H1 (cell line): Measurements from ENCODE around the gene STAC2. TPM values are rescaled to one million over a fixed set of nuclear protein-coding genes. Genes with fewer than 3 reads are reported as not detected.

Experiments
- CTCF ChIA-PET: fragments of 300-600 bp; sonication (Branson Sonifier 250); formaldehyde crosslinking; loops from one replicate; lab custom pipeline; 2021; ENCODE audit not compliant: partially characterized antibody; lab: Charles Lee
- POLR2A ChIA-PET: fragments of 300-600 bp; sonication (Branson Sonifier 250); formaldehyde crosslinking; loops from one replicate; lab custom pipeline; 2021; ENCODE audit warnings: inconsistent platforms; ENCODE audit not compliant: partially characterized antibody; lab: Charles Lee
- DNase-seq, 2 experiments: peaks; one replicate each; pipeline versions ENCODE4 v3.0.0 to v3.0.0-alpha.2; 2010 to 2022; ENCODE audit warnings: low spot score in 2 of 2, low read depth in 1 of 2, mixed read lengths in 1 of 2
- FAIRE-seq: peaks from 2 replicates; lab custom pipeline; 2011; peaks lifted over from hg19 to GRCh38; lab: Jason Lieb, UNC
- H2AFZ ChIP-seq: 2 replicates; pipeline ENCODE4 v1.8.1; 2012; ENCODE audit warnings: low read length, inconsistent platforms
- H2AK5ac ChIP-seq: 2 replicates; pipeline ENCODE4 v1.6.1; 2013; ENCODE audit warnings: low read depth, low read length
- H2BK120ac ChIP-seq: replicated peaks from 2 replicates; pipeline ENCODE3; 2013; ENCODE audit warnings: low read depth, low read length, inconsistent platforms
- H2BK12ac ChIP-seq: 2 replicates; pipeline ENCODE4 v1.6.1; 2013; ENCODE audit warnings: low read depth, low read length
- H2BK15ac ChIP-seq: 2 replicates; pipeline ENCODE4 v1.6.1; 2013; ENCODE audit warnings: low read length
- H2BK20ac ChIP-seq: 2 replicates; pipeline ENCODE4 v1.6.1; 2013; ENCODE audit warnings: low read length
- H2BK5ac ChIP-seq: 2 replicates; pipeline ENCODE4 v1.6.1; 2013; ENCODE audit warnings: low read depth, low read length
- H3K14ac ChIP-seq: 2 replicates; pipeline ENCODE4 v1.6.1; 2013; ENCODE audit warnings: inconsistent platforms; ENCODE audit not compliant: insufficient read length
- H3K18ac ChIP-seq: 2 replicates; pipeline ENCODE4 v1.6.1; 2013; ENCODE audit warnings: low read length; ENCODE audit errors: extremely low read depth
- H3K23ac ChIP-seq: 2 replicates; pipeline ENCODE4 v1.6.1; 2013; ENCODE audit warnings: inconsistent platforms; ENCODE audit not compliant: insufficient read length
- H3K23me2 ChIP-seq: 2 replicates; pipeline ENCODE4 v1.6.1; 2013; ENCODE audit warnings: low read depth, low read length
- H3K27ac ChIP-seq: 2 replicates; pipeline ENCODE4 v1.6.1; 2011; ENCODE audit warnings: low read depth, low read length, inconsistent platforms
- H3K27me3 ChIP-seq, 4 experiments: replicated peaks in 1 of 4; 1 replicate in 1 of 4; 2 replicates in 3 of 4; pipeline versions ENCODE4 v1.6.1 to v1.8.1; 2011 to 2013; ENCODE audit warnings: low read length in 3 of 4, mild to moderate bottlenecking in 3 of 4, inconsistent platforms in 2 of 4, mixed read lengths in 2 of 4, moderate library complexity in 1 of 4; ENCODE audit not compliant: control insufficient read depth in 3 of 4, insufficient read depth in 3 of 4; ENCODE audit errors: extremely low read depth in 1 of 4
- H3K36me3 ChIP-seq, 4 experiments: 2 replicates each; pipeline versions ENCODE4 v1.6.1 to v1.8.1; 2011 to 2013; ENCODE audit warnings: mild to moderate bottlenecking in 4 of 4, low read length in 3 of 4, moderate library complexity in 2 of 4, control low read depth in 1 of 4, inconsistent platforms in 1 of 4; ENCODE audit not compliant: insufficient read depth in 4 of 4, control insufficient read depth in 2 of 4
- H3K4ac ChIP-seq: replicated peaks from 2 replicates; pipeline ENCODE3; 2013; ENCODE audit warnings: low read length, low read depth, mixed read lengths, inconsistent platforms; ENCODE audit not compliant: insufficient read length
- H3K4me1 ChIP-seq, 4 experiments: replicated peaks in 1 of 4; 1 replicate in 1 of 4; 2 replicates in 3 of 4; pipeline versions ENCODE4 v1.6.1 to v1.8.1; 2011 to 2013; ENCODE audit warnings: low read length in 3 of 4, inconsistent platforms in 2 of 4, mixed read lengths in 1 of 4; ENCODE audit not compliant: insufficient read depth in 4 of 4, control insufficient read depth in 3 of 4
- H3K4me2 ChIP-seq, 2 experiments: 2 replicates each; pipeline versions ENCODE4 v1.6.1 to v1.8.1; 2011 to 2013; ENCODE audit warnings: low read depth in 2 of 2, low read length in 2 of 2, control low read depth in 1 of 2, inconsistent platforms in 1 of 2, mild to moderate bottlenecking in 1 of 2; ENCODE audit not compliant: insufficient read depth in 1 of 2
- H3K4me3 ChIP-seq, 4 experiments: fragments of 200-600, 300-600 bp in 1 of 4; sonication (generic), shearing (Covaris generic), sonication (Bioruptor Twin) in 1 of 4; 2 replicates each; pipeline versions ENCODE4 v1.5.1 to v1.8.1; 2011 to 2016; ENCODE audit warnings: low read length in 4 of 4, low read depth in 3 of 4, control low read depth in 2 of 4, inconsistent platforms in 2 of 4, mild to moderate bottlenecking in 2 of 4, mixed read lengths in 1 of 4, moderate library complexity in 1 of 4; ENCODE audit not compliant: insufficient read depth in 2 of 4; ENCODE audit errors: extremely low read depth in 1 of 4
- H3K56ac ChIP-seq: replicated peaks from 2 replicates; pipeline ENCODE3; 2013; ENCODE audit warnings: low read depth, mild to moderate bottlenecking, mixed read lengths, low read length, inconsistent platforms; ENCODE audit not compliant: insufficient read length
- H3K79me1 ChIP-seq: 2 replicates; pipeline ENCODE4 v1.6.1; 2013; ENCODE audit warnings: low read depth, low read length, control low read depth
- H3K79me2 ChIP-seq, 2 experiments: 2 replicates each; pipeline versions ENCODE4 v1.6.1 to v1.8.1; 2012 to 2013; ENCODE audit warnings: low read length in 2 of 2, mild to moderate bottlenecking in 2 of 2, inconsistent platforms in 1 of 2; ENCODE audit not compliant: insufficient read depth in 2 of 2, control insufficient read depth in 1 of 2
- H3K9ac ChIP-seq, 4 experiments: replicated peaks in 1 of 4; 1 replicate in 1 of 4; 2 replicates in 3 of 4; pipeline versions ENCODE4 v1.6.1 to v1.8.1; 2011 to 2013; ENCODE audit warnings: low read depth in 3 of 4, low read length in 3 of 4, control low read depth in 2 of 4, mild to moderate bottlenecking in 2 of 4, moderate library complexity in 2 of 4, inconsistent platforms in 1 of 4; ENCODE audit errors: extremely low read depth in 1 of 4
- H3K9me3 ChIP-seq, 2 experiments: 2 replicates each; pipeline versions ENCODE4 v1.6.1 to v1.8.1; 2012 to 2013; ENCODE audit warnings: mild to moderate bottlenecking in 2 of 2, moderate library complexity in 2 of 2, control low read depth in 1 of 2, inconsistent platforms in 1 of 2, low read depth in 1 of 2, low read length in 1 of 2, mixed read lengths in 1 of 2; ENCODE audit not compliant: insufficient read depth in 2 of 2
- H4K20me1 ChIP-seq, 2 experiments: replicated peaks in 1 of 2; 2 replicates each; pipeline versions ENCODE3 to v1.8.1; 2011 to 2013; ENCODE audit warnings: inconsistent platforms in 2 of 2, low read length in 2 of 2, mild to moderate bottlenecking in 1 of 2; ENCODE audit not compliant: insufficient read depth in 2 of 2, control insufficient read depth in 1 of 2
- H4K5ac ChIP-seq: 2 replicates; pipeline ENCODE4 v1.6.1; 2013; ENCODE audit warnings: low read length, low read depth, mixed read lengths, inconsistent platforms; ENCODE audit not compliant: insufficient read length
- H4K8ac ChIP-seq: 2 replicates; pipeline ENCODE4 v1.8.0; 2013; ENCODE audit warnings: mild to moderate bottlenecking, moderate library complexity, low read length, inconsistent platforms; ENCODE audit not compliant: insufficient read depth; ENCODE audit errors: extremely low read depth
- H4K91ac ChIP-seq: replicated peaks from 2 replicates; pipeline ENCODE3; 2013; ENCODE audit warnings: low read length, mixed read lengths, inconsistent platforms; ENCODE audit not compliant: insufficient read length
- ASH2L ChIP-seq: fragments of 200-600, 300-600 bp; sonication (generic); IDR thresholded peaks from one replicate; pipeline ENCODE4 v1.7.1; 2017; ENCODE audit warnings: low read length
- BCL11A ChIP-seq, 2 experiments: IDR thresholded peaks; one replicate each; pipeline ENCODE4 v1.6.1; 2011; ENCODE audit warnings: low read depth in 2 of 2, low read length in 2 of 2, mild to moderate bottlenecking in 2 of 2
- BRCA1 ChIP-seq: IDR thresholded peaks from 2 replicates; pipeline ENCODE4 v1.6.1; 2012; ENCODE audit warnings: low read depth, low read length, improper control_type of control experiment
- CHD1 ChIP-seq: IDR thresholded peaks from 2 replicates; pipeline ENCODE4 v1.6.1; 2012; ENCODE audit warnings: low read depth, low read length, improper control_type of control experiment
- E2F6 ChIP-seq: IDR thresholded peaks from 2 replicates; pipeline ENCODE4 v1.6.1; 2012; ENCODE audit warnings: inconsistent platforms
- EGR1 ChIP-seq: IDR thresholded peaks from 2 replicates; pipeline ENCODE4 v1.6.1; 2011; ENCODE audit warnings: low read depth, low read length, borderline replicate concordance
- HDAC6 ChIP-seq: IDR thresholded peaks from one replicate; pipeline ENCODE4 v1.7.1; 2012; ENCODE audit warnings: low read depth, mild to moderate bottlenecking, inconsistent platforms, low read length, moderate library complexity
- KDM4A ChIP-seq: IDR thresholded peaks from one replicate; pipeline ENCODE4 v1.7.1; 2012; ENCODE audit warnings: low read depth, mild to moderate bottlenecking, moderate library complexity, low read length, inconsistent platforms; ENCODE audit not compliant: severe bottlenecking
- NANOG ChIP-seq: IDR thresholded peaks from 2 replicates; pipeline ENCODE4 v1.6.1; 2011; ENCODE audit warnings: low read length, low read depth, mild to moderate bottlenecking, inconsistent platforms; ENCODE audit not compliant: insufficient read depth, poor library complexity, severe bottlenecking
- RFX5 ChIP-seq: IDR thresholded peaks from 2 replicates; pipeline ENCODE4 v1.6.1; 2011; ENCODE audit warnings: low read depth, low read length, improper control_type of control experiment, borderline replicate concordance
- SIN3A ChIP-seq, 2 experiments: IDR thresholded peaks in 1 of 2; conservative IDR thresholded peaks in 1 of 2; 2 replicates each; pipeline ENCODE4 v1.6.1; 2011 to 2012; ENCODE audit warnings: low read length in 2 of 2, improper control_type of control experiment in 1 of 2, low read depth in 1 of 2, mild to moderate bottlenecking in 1 of 2
- SUZ12 ChIP-seq: fragments of 200-600 bp; sonication (generic); IDR thresholded peaks from 2 replicates; pipeline ENCODE4 v1.6.1; 2012; ENCODE audit warnings: mild to moderate bottlenecking, inconsistent platforms, low read length, moderate library complexity, mixed read lengths
- TAF7 ChIP-seq: optimal IDR thresholded peaks from 2 replicates; pipeline ENCODE3; 2011; ENCODE audit warnings: low read depth, mild to moderate bottlenecking, inconsistent platforms, low read length, moderate library complexity, borderline replicate concordance
- WGBS, 2 experiments: shearing (Covaris generic) in 1 of 2; methylation state at CpG; one replicate each; pipeline versions ENCODE4 v1.1.6 to v1.1.7; 2013 to 2015; ENCODE audit warnings: low lambda C conversion rate in 2 of 2, mixed read lengths in 2 of 2, inconsistent platforms in 1 of 2, low coverage in 1 of 2, missing lambda C conversion rate in 1 of 2; ENCODE audit not compliant: insufficient replicate concordance in 2 of 2, insufficient coverage in 1 of 2, insufficient read length in 1 of 2; ENCODE audit errors: extremely low coverage in 1 of 2, missing lambda C conversion rate in 1 of 2; 5-methylcytosine and 5-hydroxymethylcytosine counted together
- polyA plus RNA-seq, 7 experiments: library from polyadenylated mRNA; depleted of rRNA in 3 of 7; stranded (reverse) in 5 of 7; unstranded in 2 of 7; fragments of >200 nt in 5 of 7; fragments of 200-250 nt in 2 of 7; gene quantifications; 1 replicate in 5 of 7; 2 replicates in 1 of 7; 4 replicates in 1 of 7; pipeline versions ENCODE4 v1.2.1 to v1.2.3, GENCODE V29; 2011 to 2013; ENCODE audit warnings: missing spikeins in 2 of 7, mixed read lengths in 2 of 7
- total RNA-seq: library from RNA; stranded (reverse); fragmentation: NEBNext Ultra II Directional; extraction: Animal tissue kit (Norgen Biotek cat#: 25700); gene quantifications from 2 replicates; pipeline ENCODE4 v1.2.1, GENCODE V29; 2021

STAC2 gene
- total and polyA plus RNA-seq, 2 of the 8 experiments (the other 6 are each of a cell fraction or from before 2014, with no cell fraction given): 1.5 to 6.0 TPM

GRCh38 chr17:39183720-39184119 is 42.0 kb downstream of the STAC2 start:
- no peak overlapping the region for H3K4me3 ChIP-seq
- peaks cover 25 to 59% (median 39%) of the 10 kb centered on the region in 4 experiments for H3K36me3 ChIP-seq
- FAIRE-seq: no peak
- ChIA-PET POLR2A (interaction anchor here (1.1 to 2.2 kb wide), 4 partner anchors 10 to 17 kb away, joined by 3 to 9 read pairs (median 4); partner anchors contain the start of gene RPL19), CTCF (interaction anchor here (1.0 to 3.7 kb wide), 9 partner anchors 9 to 200 kb away, joined by 3 to 21 read pairs (median 5); no protein-coding TSS in a partner anchor)
- H3K27me3 ChIP-seq: no peaks in the 10 kb centered on the region
- no peak overlapping the region for H2AFZ ChIP-seq
- no peaks in the 10 kb centered on the region for H3K4me1 ChIP-seq
- H4K8ac ChIP-seq: no peak overlapping the region
- no peak overlapping the region for H2BK15ac ChIP-seq
- WGBS, 2 experiments: 96% methylated on average over 9 of the region's 10 CpGs; no CpG with 5 or more reads in 1 of the 2 experiments
- H2BK5ac ChIP-seq: no peak overlapping the region
- H4K20me1 ChIP-seq: peaks cover 0 to 17% of the 10 kb centered on the region in 2 experiments
- H4K91ac ChIP-seq: no peak overlapping the region
- H2BK120ac ChIP-seq: no peak overlapping the region
- no peak overlapping the region for H3K27ac ChIP-seq
- DNase-seq: no peak
- no peak overlapping the region for H2BK12ac ChIP-seq
- no peaks in the 10 kb centered on the region for H3K9me3 ChIP-seq
- H3K23ac ChIP-seq: no peak overlapping the region
- no peaks in the 10 kb centered on the region for H3K23me2 ChIP-seq
- H3K79me2 ChIP-seq: no peaks in the 10 kb centered on the region
- no peak overlapping the region for H2BK20ac ChIP-seq
- no peak overlapping the region for H3K18ac ChIP-seq
- no peak overlapping the region for H3K4ac ChIP-seq
- H4K5ac ChIP-seq: no peak overlapping the region
- no peaks in the 10 kb centered on the region; the same call in 1 of the 2 replicates for H3K79me1 ChIP-seq
- H3K56ac ChIP-seq: no peak overlapping the region
- H3K4me2 ChIP-seq: no peak overlapping the region
- H3K9ac ChIP-seq: no peak overlapping the region
- H3K14ac ChIP-seq: no peak overlapping the region
- H2AK5ac ChIP-seq: no peak overlapping the region
- TF ChIP-seq BCL11A (IDR thresholded peaks at IDR 0.05; ENCODE audit: low read depth in 2 of 2, low read length in 2 of 2) (no peak), SUZ12 (no peak), BRCA1 (no peak), NANOG (no peak), E2F6 (no peak), ASH2L (no peak), HDAC6 (no peak), TAF7 (no peak), SIN3A (conservative IDR thresholded peaks at IDR 0.05 in 1 of 2, IDR thresholded peaks at IDR 0.05 in 1 of 2; ENCODE audit: low read depth in 1 of 2, low read length in 2 of 2) (no peak), KDM4A (no peak), EGR1 (no peak), RFX5 (no peak), CHD1 (no peak)
